ENCODE measurements around the gene PFKFB1. TPM values are rescaled to one million over a fixed set of nuclear protein-coding genes. Genes with fewer than 3 reads are reported as not detected.
A peak's percentile ranks its signal among the peaks of the same experiment; 100 is the strongest.

Gene PFKFB1
- total and polyA plus RNA-seq, 9 of the 15 experiments (the other 6 are each of a cell fraction or from before 2014, with no cell fraction given) = 0.07 to 0.24 (median 0.15) TPM; not detected in 2

DNA sequence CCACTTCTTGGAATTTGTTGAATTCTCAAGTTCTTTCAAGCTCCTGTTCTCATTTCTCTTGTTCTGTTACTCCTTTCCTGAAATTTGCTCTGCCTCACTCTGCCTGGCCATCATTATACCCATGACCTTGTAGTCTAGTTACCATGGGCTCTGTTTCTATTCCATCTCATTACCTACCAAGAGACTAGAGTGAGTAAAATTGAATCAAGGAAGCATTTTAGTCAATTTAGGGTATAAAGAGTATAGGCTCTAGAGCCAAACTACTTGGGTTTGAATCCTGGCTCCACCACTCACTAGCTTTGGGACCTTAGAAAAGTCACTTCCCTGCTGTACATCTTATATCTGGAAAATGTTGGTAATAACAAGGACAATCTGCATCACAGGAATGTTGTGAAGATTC is 34.6 kb upstream of the PFKFB1 start:
- Histone ChIP-seq H3K4me2 (ENCODE audit: insufficient read depth, low read length) (peak overlapping the region; percentile 56), H4K20me1 (replicated peaks; ENCODE audit: control insufficient read depth, insufficient read depth, low read length) (no peaks in the 10 kb centered on the region), H3K27me3 (ENCODE audit: control insufficient read depth in 2 of 2, insufficient read depth in 2 of 2, low read length in 2 of 2) (no peaks in the 10 kb centered on the region), H3K9ac (ENCODE audit: insufficient read depth in 1 of 2, low read depth in 2 of 2, low read length in 2 of 2) (0 out of 4 replicates have a peak overlapping the region, but pooled peaks of 1 of the 2 experiments have one; percentile 39), H2AFZ (ENCODE audit: low read depth, low read length) (no peak overlapping the region), H3K9me1 (ENCODE audit: control insufficient read depth, insufficient read depth, low read length) (no peaks in the 10 kb centered on the region), H3K4me3 (no peak overlapping the region), H3K79me2 (ENCODE audit: control insufficient read depth, insufficient read depth, low read length) (peaks cover 17% of the 10 kb centered on the region), H3K36me3 (ENCODE audit: control insufficient read depth, insufficient read depth, low read length) (no peaks in the 10 kb centered on the region; the same call in 2 of the 3 replicates), H3K27ac (ENCODE audit: extremely low read depth, low read depth, low read length) (peak overlapping the region; percentile 20; the same call in 1 of the 3 replicates), H3K4me1 (replicated peaks in 1 of 2; ENCODE audit: control insufficient read depth in 2 of 2, insufficient read depth in 2 of 2, low read length in 2 of 2) (peaks cover 9 to 36% of the 10 kb centered on the region in 2 experiments; a peak in 4 of 5 replicates), H3K9me3 (replicated peaks; ENCODE audit: control insufficient read depth, insufficient read depth, low read depth, low read length) (no peaks in the 10 kb centered on the region)
- intact Hi-C loops (cut with micrococcal nuclease) (loop anchor here (1.0 to 2.0 kb wide), 2 partner anchors 13 to 92 kb away; no protein-coding TSS in a partner anchor), in situ Hi-C loops (cut with MboI) (no loop called here)
- FAIRE-seq (no peak), ATAC-seq (no peak), DNase-seq (ENCODE audit: extremely low read depth in 1 of 4, low spot score in 3 of 4) (no peak)
- BruUV-seq (replicated peaks) = no TSS peak
- CTCF ChIA-PET (ENCODE audit: low intra/inter-chr PET ratio) = no interaction called here
- POLR2A ChIA-PET = interaction anchor here (1.0 to 1.9 kb wide), 2 partner anchors 14 to 20 kb away, joined by 3 to 8 read pairs; no protein-coding TSS in a partner anchor
- TF ChIP-seq ZNF589 (CRISPR knock-in tag; IDR thresholded peaks at IDR 0.05; ENCODE audit: low read depth) (no peak), HNRNPK (IDR thresholded peaks at IDR 0.05; ENCODE audit: low read depth, low read length, poor library complexity, severe bottlenecking) (no peak), NFATC3 (IDR thresholded peaks at IDR 0.05) (no peak), DIDO1 (tag; IDR thresholded peaks at IDR 0.05; ENCODE audit: low read depth) (no peak), HEY1 (CRISPR knock-in tag; IDR thresholded peaks at IDR 0.05; ENCODE audit: borderline replicate concordance) (no peak), OTX1 (CRISPR knock-in tag; IDR thresholded peaks at IDR 0.05) (no peak), ZNF583 (CRISPR knock-in tag; IDR thresholded peaks at IDR 0.05) (no peak), YY1 (IDR thresholded peaks at IDR 0.05; ENCODE audit: borderline replicate concordance in 1 of 3, control insufficient read depth in 1 of 3, extremely low read depth in 1 of 3, insufficient read depth in 3 of 3, insufficient read length in 1 of 3, insufficient replicate concordance in 2 of 3, low read depth in 1 of 3, low read length in 2 of 3) (no peak), TAF1 (IDR thresholded peaks at IDR 0.05; ENCODE audit: control insufficient read depth, extremely low read depth, insufficient read depth, low read length, severe bottlenecking) (no peak), ZNF780A (CRISPR knock-in tag; IDR thresholded peaks at IDR 0.05) (no peak), PHB (CRISPR knock-in tag; IDR thresholded peaks at IDR 0.05) (no peak)
- TF ChIP-seq, protein P1, sequence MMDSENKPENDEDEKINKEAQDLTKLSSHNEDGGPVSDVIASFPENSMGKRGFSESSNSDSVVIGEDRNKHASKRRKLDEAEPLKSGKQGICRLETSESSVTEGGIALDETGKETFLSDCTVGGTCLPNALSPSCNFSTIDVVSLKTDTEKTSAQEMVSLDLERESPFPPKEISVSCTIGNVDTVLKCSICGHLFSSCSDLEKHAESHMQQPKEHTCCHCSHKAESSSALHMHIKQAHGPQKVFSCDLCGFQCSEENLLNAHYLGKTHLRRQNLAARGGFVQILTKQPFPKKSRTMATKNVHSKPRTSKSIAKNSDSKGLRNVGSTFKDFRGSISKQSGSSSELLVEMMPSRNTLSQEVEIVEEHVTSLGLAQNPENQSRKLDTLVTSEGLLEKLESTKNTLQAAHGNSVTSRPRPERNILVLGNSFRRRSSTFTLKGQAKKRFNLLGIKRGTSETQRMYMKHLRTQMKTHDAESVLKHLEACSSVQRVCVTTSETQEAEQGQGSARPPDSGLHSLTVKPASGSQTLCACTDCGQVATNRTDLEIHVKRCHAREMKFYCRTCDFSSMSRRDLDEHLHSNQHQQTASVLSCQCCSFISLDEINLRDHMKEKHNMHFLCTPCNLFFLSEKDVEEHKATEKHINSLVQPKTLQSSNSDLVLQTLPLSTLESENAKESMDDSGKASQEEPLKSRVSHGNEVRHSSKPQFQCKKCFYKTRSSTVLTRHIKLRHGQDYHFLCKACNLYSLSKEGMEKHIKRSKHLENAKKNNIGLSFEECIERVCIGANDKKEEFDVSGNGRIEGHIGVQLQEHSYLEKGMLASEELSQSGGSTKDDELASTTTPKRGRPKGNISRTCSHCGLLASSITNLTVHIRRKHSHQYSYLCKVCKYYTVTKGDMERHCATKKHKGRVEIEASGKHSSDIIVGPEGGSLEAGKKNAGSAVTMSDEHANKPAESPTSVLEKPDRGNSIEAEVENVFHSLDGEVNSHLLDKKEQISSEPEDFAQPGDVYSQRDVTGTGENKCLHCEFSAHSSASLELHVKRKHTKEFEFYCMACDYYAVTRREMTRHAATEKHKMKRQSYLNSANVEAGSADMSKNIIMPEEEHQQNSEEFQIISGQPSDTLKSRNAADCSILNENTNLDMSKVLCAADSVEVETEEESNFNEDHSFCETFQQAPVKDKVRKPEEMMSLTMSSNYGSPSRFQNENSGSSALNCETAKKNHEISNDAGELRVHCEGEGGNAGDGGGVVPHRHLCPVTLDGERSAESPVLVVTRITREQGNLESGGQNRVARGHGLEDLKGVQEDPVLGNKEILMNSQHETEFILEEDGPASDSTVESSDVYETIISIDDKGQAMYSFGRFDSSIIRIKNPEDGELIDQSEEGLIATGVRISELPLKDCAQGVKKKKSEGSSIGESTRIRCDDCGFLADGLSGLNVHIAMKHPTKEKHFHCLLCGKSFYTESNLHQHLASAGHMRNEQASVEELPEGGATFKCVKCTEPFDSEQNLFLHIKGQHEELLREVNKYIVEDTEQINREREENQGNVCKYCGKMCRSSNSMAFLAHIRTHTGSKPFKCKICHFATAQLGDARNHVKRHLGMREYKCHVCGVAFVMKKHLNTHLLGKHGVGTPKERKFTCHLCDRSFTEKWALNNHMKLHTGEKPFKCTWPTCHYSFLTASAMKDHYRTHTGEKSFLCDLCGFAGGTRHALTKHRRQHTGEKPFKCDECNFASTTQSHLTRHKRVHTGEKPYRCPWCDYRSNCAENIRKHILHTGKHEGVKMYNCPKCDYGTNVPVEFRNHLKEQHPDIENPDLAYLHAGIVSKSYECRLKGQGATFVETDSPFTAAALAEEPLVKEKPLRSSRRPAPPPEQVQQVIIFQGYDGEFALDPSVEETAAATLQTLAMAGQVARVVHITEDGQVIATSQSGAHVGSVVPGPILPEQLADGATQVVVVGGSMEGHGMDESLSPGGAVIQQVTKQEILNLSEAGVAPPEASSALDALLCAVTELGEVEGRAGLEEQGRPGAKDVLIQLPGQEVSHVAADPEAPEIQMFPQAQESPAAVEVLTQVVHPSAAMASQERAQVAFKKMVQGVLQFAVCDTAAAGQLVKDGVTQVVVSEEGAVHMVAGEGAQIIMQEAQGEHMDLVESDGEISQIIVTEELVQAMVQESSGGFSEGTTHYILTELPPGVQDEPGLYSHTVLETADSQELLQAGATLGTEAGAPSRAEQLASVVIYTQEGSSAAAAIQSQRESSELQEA (IDR thresholded peaks at IDR 0.05; ENCODE audit: low read depth) = no peak

All from K562 (cell line).